ENCODE measurements around the gene PDE6G. TPM values are rescaled to one million over a fixed set of nuclear protein-coding genes. Genes with fewer than 3 reads are reported as not detected.

The PDE6G gene
- total and polyA plus RNA-seq, 5 donors from 2014 or later, result 0.67 to 1.4 (median 0.99) TPM; not detected in 1

DNA sequence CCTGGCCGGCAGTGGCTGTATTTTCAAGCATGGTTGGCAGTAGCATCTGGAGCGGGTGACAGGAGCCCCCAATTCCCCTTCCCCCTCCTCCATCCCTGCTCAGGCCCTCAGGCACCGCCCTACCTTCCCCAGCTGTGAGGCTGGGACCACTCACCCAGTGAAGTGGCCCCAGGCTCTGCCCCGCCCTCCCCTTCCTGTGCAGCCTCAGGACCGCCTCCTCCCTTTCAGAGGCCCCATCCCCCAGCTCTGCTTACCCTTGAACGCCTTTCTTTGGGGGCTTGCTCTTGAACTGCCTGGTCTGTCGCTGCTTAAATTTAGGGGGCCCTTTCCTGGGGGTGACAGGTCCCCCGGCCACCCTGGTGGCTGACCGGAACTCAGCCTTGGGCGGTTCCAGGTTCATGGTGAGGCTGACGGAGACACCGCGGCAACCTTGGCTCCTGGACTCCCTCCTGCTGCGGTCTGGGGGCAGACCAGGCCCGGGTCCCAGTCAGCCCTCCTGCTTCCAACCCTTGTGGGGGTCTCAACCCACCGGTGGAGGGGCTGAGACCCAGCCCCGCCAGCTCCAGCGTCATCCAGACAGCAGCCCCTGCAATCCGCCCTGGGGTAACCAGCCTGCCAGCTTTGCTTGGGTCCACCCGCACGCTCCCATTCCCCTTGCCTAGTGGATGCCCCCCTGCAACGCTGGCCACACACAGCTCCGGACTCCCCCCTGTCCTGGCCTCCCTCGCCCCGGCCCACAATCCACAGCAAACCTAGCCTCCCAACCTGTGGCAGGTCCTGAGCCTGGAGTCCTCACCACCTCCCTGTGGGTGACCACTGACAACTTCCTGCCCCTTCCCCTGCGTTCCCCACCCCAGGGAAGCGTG lies 3.2 kb downstream of the PDE6G start:
- Histone ChIP-seq H3K9me3 (ENCODE audit: control insufficient read depth in 2 of 2, low read length in 2 of 2) (no peaks in the 10 kb centered on the region), H3K27me3 (ENCODE audit: control insufficient read depth, insufficient read depth, low read length) (no peaks in the 10 kb centered on the region), H3K36me3 (ENCODE audit: control insufficient read depth, insufficient read depth, low read length) (no peaks in the 10 kb centered on the region), H3K4me1 (ENCODE audit: control insufficient read depth, insufficient read depth, low read length, poor library complexity, severe bottlenecking) (peaks cover 7% of the 10 kb centered on the region), H3K27ac (ENCODE audit: insufficient read depth, low read length, poor library complexity, severe bottlenecking) (no peak overlapping the region), H3K4me3 (ENCODE audit: low read depth, low read length) (no peak overlapping the region)
- Mint-ChIP-seq H3K27me3 (peaks cover 20% of the 10 kb centered on the region), H3K27ac (peak overlapping the region in 2 of 3 donors; percentile 15 to 86), H3K9me3 (peaks cover 0 to 3% (median 0%) of the 10 kb centered on the region in 7 donors), H3K4me1 (peaks cover 0 to 10% (median 0%) of the 10 kb centered on the region in 4 donors), H3K36me3 (no peaks in the 10 kb centered on the region), H3K4me3 (peak overlapping the region in 2 of 4 donors; percentile 39 to 75)
- DNase-seq, result peak in 1 of 3 donors; percentile 52
- ATAC-seq (ENCODE audit: low read depth in 2 of 2), result peak; percentile 13 to 34

DNA sequence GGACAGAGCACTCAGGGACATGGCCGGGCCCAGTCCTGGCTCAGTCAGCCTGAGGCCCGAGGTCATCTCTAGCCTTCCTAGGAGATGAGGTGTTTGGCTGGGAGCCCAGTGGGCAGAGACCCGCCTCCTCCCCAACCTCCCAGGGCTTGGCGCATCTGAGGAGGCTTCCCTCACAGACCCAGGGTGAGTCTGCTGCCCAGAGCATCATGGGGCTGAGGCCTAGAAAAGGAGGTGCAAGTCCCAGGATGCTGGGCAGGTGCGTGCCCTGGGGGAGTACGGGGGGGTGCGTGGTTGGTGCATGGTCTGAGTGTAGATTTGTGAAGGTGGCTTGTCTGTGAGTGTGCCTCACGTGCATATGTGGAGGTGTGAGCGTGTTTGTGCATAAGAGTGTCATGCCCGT lies 4.7 kb downstream of the PDE6G start:
- Mint-ChIP-seq H3K9me3 (peaks cover 0 to 3% (median 0%) of the 10 kb centered on the region in 7 donors), H3K27me3 (peaks cover 20% of the 10 kb centered on the region), H3K4me1 (peaks cover 0 to 7% (median 0%) of the 10 kb centered on the region in 4 donors), H3K27ac (no peak overlapping the region), H3K4me3 (peak overlapping the region in 2 of 4 donors; percentile 32 to 49), H3K36me3 (no peaks in the 10 kb centered on the region)
- no peaks in the 10 kb centered on the region for H3K27me3 ChIP-seq (ENCODE audit: control insufficient read depth, insufficient read depth, low read length)
- no peak for DNase-seq
- no peak overlapping the region for H3K27ac ChIP-seq (ENCODE audit: insufficient read depth, low read length, poor library complexity, severe bottlenecking)
- no peak for ATAC-seq (ENCODE audit: low read depth in 2 of 2)
- H3K9me3 ChIP-seq (ENCODE audit: control insufficient read depth in 2 of 2, low read length in 2 of 2), result no peaks in the 10 kb centered on the region
- peaks cover 7% of the 10 kb centered on the region for H3K4me1 ChIP-seq (ENCODE audit: control insufficient read depth, insufficient read depth, low read length, poor library complexity, severe bottlenecking)
- H3K36me3 ChIP-seq (ENCODE audit: control insufficient read depth, insufficient read depth, low read length), result no peaks in the 10 kb centered on the region
- no peak overlapping the region for H3K4me3 ChIP-seq (ENCODE audit: low read depth, low read length)

GRCh38 chr17:81650951-81651350 lies 5.4 kb downstream of the PDE6G start:
- no peaks in the 10 kb centered on the region for H3K27me3 ChIP-seq (ENCODE audit: control insufficient read depth, insufficient read depth, low read length)
- ATAC-seq (ENCODE audit: low read depth in 2 of 2), result no peak
- Mint-ChIP-seq H3K27me3 (peaks cover 20% of the 10 kb centered on the region), H3K9me3 (peaks cover 0 to 3% (median 0%) of the 10 kb centered on the region in 7 donors), H3K4me1 (peaks cover 0 to 7% (median 0%) of the 10 kb centered on the region in 4 donors), H3K36me3 (no peaks in the 10 kb centered on the region), H3K4me3 (no peak overlapping the region), H3K27ac (no peak overlapping the region)
- H3K27ac ChIP-seq (ENCODE audit: insufficient read depth, low read length, poor library complexity, severe bottlenecking), result no peak overlapping the region
- no peaks in the 10 kb centered on the region for H3K36me3 ChIP-seq (ENCODE audit: control insufficient read depth, insufficient read depth, low read length)
- peaks cover 7% of the 10 kb centered on the region for H3K4me1 ChIP-seq (ENCODE audit: control insufficient read depth, insufficient read depth, low read length, poor library complexity, severe bottlenecking)
- no peak overlapping the region for H3K4me3 ChIP-seq (ENCODE audit: low read depth, low read length)
- no peaks in the 10 kb centered on the region for H3K9me3 ChIP-seq (ENCODE audit: control insufficient read depth in 2 of 2, low read length in 2 of 2)
- DNase-seq, result no peak

DNA sequence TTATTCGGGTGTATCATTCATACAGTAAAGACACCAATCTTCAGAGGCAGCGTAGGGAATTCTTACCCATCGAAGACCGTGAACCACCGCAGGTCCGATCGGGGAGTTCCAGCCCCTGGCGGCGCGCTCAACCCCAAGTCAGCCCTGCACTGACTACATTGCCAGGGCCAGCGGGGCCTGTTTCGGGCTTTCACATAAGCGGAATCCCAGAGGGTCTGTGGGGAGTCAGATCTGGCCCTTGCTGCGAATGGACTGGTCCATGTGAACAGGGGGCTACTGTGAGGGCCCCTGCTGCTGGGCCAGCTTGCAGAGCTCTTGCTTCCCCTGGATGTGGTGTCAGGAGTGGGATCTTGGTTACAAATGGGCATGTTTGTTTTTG lies 7.6 kb downstream of the PDE6G start:
- DNase-seq (no peak), ATAC-seq (ENCODE audit: low read depth in 2 of 2) (no peak)
- Mint-ChIP-seq H3K36me3 (no peaks in the 10 kb centered on the region), H3K27me3 (peaks cover 20% of the 10 kb centered on the region), H3K4me3 (peak overlapping the region in 1 of 4 donors; percentile 2), H3K4me1 (peaks cover 0 to 7% (median 0%) of the 10 kb centered on the region in 4 donors), H3K27ac (no peak overlapping the region), H3K9me3 (peaks cover 0 to 3% (median 0%) of the 10 kb centered on the region in 7 donors)
- peaks cover 7% of the 10 kb centered on the region for H3K4me1 ChIP-seq (ENCODE audit: control insufficient read depth, insufficient read depth, low read length, poor library complexity, severe bottlenecking)
- H3K36me3 ChIP-seq (ENCODE audit: control insufficient read depth, insufficient read depth, low read length), result no peaks in the 10 kb centered on the region
- no peak overlapping the region for H3K4me3 ChIP-seq (ENCODE audit: low read depth, low read length)
- no peak overlapping the region for H3K27ac ChIP-seq (ENCODE audit: insufficient read depth, low read length, poor library complexity, severe bottlenecking)
- H3K9me3 ChIP-seq (ENCODE audit: control insufficient read depth in 2 of 2, low read length in 2 of 2), result no peaks in the 10 kb centered on the region
- no peaks in the 10 kb centered on the region for H3K27me3 ChIP-seq (ENCODE audit: control insufficient read depth, insufficient read depth, low read length)

DNA sequence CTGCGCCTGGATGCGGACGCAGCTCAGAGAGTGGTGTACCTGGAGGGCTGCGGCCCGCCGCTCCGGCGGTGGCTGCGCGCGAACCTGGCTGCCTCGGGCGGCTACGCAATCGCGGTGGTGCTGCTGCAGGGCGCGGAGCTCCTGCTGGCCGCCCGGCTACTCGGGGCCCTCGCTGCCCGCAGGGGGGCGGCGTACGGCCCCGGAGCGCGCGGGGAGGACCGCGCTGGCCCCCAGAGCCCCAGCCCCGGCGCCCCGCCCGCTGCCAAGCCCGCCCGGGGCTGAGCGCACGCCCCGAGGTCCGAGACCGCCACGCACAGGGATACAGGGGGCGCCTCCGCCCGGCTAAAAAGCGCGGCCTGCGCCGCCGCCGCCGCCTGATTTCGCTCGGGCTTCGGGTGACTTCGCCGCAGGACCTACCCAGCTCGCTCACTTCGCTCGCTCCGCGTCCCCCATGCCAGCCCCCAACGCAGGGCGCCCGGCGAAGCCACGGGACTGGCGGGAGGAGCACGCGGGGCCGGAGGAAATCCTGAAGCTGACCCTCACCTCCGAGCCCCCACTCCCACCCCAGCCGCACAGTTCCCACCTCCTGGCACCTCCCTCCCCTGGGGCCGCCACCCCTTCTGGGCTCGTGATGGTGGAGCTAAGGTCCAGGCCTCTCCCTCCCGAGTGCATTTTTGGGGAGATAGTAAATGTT lies 8.2 kb downstream of the PDE6G start:
- no peaks in the 10 kb centered on the region for H3K27me3 ChIP-seq (ENCODE audit: control insufficient read depth, insufficient read depth, low read length)

DNA sequence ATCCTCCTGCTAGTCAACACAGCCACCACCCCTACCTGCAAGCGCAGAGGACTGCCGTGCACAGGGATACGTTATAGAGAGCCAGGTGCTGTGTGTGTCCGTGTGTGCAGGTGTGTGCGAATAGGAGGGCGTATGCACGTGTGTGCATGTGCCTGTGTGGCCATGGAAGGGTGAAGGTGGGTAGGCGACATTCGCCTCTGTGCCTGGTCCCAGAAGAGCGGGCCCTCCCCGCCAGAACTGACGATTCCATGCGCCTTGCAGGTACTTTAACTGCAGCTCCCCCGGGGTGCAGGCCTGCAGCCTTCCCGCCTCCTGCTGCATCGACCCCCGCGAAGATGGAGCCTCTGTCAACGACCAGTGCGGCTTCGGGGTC lies 8.7 kb downstream of the PDE6G start:
- Histone ChIP-seq H3K27me3 (ENCODE audit: control insufficient read depth, insufficient read depth, low read length) (no peaks in the 10 kb centered on the region), H3K4me3 (ENCODE audit: low read depth, low read length) (no peak overlapping the region), H3K4me1 (ENCODE audit: control insufficient read depth, insufficient read depth, low read length, poor library complexity, severe bottlenecking) (no peaks in the 10 kb centered on the region), H3K27ac (ENCODE audit: insufficient read depth, low read length, poor library complexity, severe bottlenecking) (no peak overlapping the region), H3K36me3 (ENCODE audit: control insufficient read depth, insufficient read depth, low read length) (no peaks in the 10 kb centered on the region), H3K9me3 (ENCODE audit: control insufficient read depth in 2 of 2, low read length in 2 of 2) (no peaks in the 10 kb centered on the region)
- Mint-ChIP-seq H3K27ac (no peak overlapping the region), H3K4me1 (peaks cover 0 to 3% (median 0%) of the 10 kb centered on the region in 4 donors), H3K9me3 (peaks cover 0 to 3% (median 0%) of the 10 kb centered on the region in 7 donors), H3K4me3 (peak overlapping the region in 1 of 4 donors; percentile 29), H3K27me3 (peaks cover 15% of the 10 kb centered on the region), H3K36me3 (no peaks in the 10 kb centered on the region)
- no peak for ATAC-seq (ENCODE audit: low read depth in 2 of 2)
- DNase-seq, result no peak

More for the DNA sequence above, 8.2 kb downstream of the PDE6G start:
- H3K27ac Mint-ChIP-seq, result no peak overlapping the region
- peaks cover 0 to 3% (median 0%) of the 10 kb centered on the region in 7 donors for H3K9me3 Mint-ChIP-seq
- Histone ChIP-seq H3K9me3 (ENCODE audit: control insufficient read depth in 2 of 2, low read length in 2 of 2) (no peaks in the 10 kb centered on the region), H3K4me1 (ENCODE audit: control insufficient read depth, insufficient read depth, low read length, poor library complexity, severe bottlenecking) (peaks cover 3% of the 10 kb centered on the region), H3K36me3 (ENCODE audit: control insufficient read depth, insufficient read depth, low read length) (no peaks in the 10 kb centered on the region), H3K27ac (ENCODE audit: insufficient read depth, low read length, poor library complexity, severe bottlenecking) (no peak overlapping the region), H3K4me3 (ENCODE audit: low read depth, low read length) (no peak overlapping the region)
- DNase-seq (no peak), ATAC-seq (ENCODE audit: low read depth in 2 of 2) (no peak)
- H3K27me3 Mint-ChIP-seq, result peaks cover 15% of the 10 kb centered on the region
- no peaks in the 10 kb centered on the region for H3K36me3 Mint-ChIP-seq
- H3K4me3 Mint-ChIP-seq, result no peak overlapping the region
- peaks cover 0 to 3% (median 0%) of the 10 kb centered on the region in 4 donors for H3K4me1 Mint-ChIP-seq

GRCh38 chr17:81646869-81647600 lies 9.3 kb downstream of the PDE6G start:
- no peaks in the 10 kb centered on the region for H3K36me3 Mint-ChIP-seq
- H3K4me1 Mint-ChIP-seq, result peaks cover 0 to 3% (median 0%) of the 10 kb centered on the region in 4 donors
- H3K4me3 Mint-ChIP-seq, result peak overlapping the region in 1 of 4 donors; percentile 29
- no peak overlapping the region for H3K27ac Mint-ChIP-seq
- peaks cover 0 to 3% (median 0%) of the 10 kb centered on the region in 7 donors for H3K9me3 Mint-ChIP-seq
- H3K27me3 Mint-ChIP-seq, result peaks cover 15% of the 10 kb centered on the region
- Histone ChIP-seq H3K9me3 (ENCODE audit: control insufficient read depth in 2 of 2, low read length in 2 of 2) (no peaks in the 10 kb centered on the region), H3K4me3 (ENCODE audit: low read depth, low read length) (no peak overlapping the region), H3K36me3 (ENCODE audit: control insufficient read depth, insufficient read depth, low read length) (no peaks in the 10 kb centered on the region), H3K27me3 (ENCODE audit: control insufficient read depth, insufficient read depth, low read length) (no peaks in the 10 kb centered on the region), H3K27ac (ENCODE audit: insufficient read depth, low read length, poor library complexity, severe bottlenecking) (no peak overlapping the region), H3K4me1 (ENCODE audit: control insufficient read depth, insufficient read depth, low read length, poor library complexity, severe bottlenecking) (no peaks in the 10 kb centered on the region)
- ATAC-seq (ENCODE audit: low read depth in 2 of 2), result no peak
- DNase-seq, result no peak
